NB4 (cell line): ENCODE measurements around the gene UTS2B.

Experiments
- DNase-seq: peaks from one replicate; pipeline ENCODE4 v3.0.0; 2010; ENCODE audit warnings: low read depth
- H3K4me3 ChIP-seq: one replicate; pipeline ENCODE4 v1.5.1; 2011; ENCODE audit warnings: mild to moderate bottlenecking, low read depth, low read length, moderate library complexity
- MAX ChIP-seq: IDR thresholded peaks from 2 replicates; pipeline ENCODE4 v1.6.1; 2011; ENCODE audit warnings: low read depth, low read length
- MYC ChIP-seq: IDR thresholded peaks from 2 replicates; pipeline ENCODE4 v1.6.1; 2011; ENCODE audit warnings: low read depth, low read length
- POLR2A ChIP-seq: IDR thresholded peaks from 2 replicates; pipeline ENCODE4 v1.6.1; 2011; ENCODE audit warnings: mild to moderate bottlenecking; ENCODE audit not compliant: insufficient read length; ENCODE audit errors: extremely low read depth
- TF ChIP-seq, protein P1 (sequence below): IDR thresholded peaks from one replicate; pipeline ENCODE4 v1.5.1; 2012; ENCODE audit warnings: low read depth, low read length

UTS2B gene

DNA sequence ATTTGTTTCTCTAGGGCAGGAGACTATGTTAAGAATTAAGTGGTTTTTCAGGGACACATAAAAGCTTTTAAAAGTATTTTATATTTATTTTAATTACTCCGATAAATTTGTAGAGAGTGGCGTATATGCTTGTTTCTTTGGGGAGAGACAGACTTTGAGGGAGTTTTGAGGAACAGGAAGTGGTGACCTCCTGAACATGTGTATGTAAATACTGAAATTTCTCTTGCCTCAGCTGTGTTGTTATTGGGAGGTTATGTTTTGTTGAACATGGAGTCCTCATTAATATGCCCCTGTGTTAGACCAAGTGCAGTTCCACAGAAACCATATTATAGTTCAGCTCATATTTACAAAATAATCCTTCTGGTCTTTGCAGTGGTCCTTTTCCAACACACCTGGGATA is 41.8 kb upstream of the UTS2B start:
- TF ChIP-seq POLR2A (no peak), MAX (no peak)

GRCh38 chr3:191369616-191370010 is 39.3 kb upstream of the UTS2B start:
- no peak overlapping the region for H3K4me3 ChIP-seq
- TF ChIP-seq, protein P1, sequence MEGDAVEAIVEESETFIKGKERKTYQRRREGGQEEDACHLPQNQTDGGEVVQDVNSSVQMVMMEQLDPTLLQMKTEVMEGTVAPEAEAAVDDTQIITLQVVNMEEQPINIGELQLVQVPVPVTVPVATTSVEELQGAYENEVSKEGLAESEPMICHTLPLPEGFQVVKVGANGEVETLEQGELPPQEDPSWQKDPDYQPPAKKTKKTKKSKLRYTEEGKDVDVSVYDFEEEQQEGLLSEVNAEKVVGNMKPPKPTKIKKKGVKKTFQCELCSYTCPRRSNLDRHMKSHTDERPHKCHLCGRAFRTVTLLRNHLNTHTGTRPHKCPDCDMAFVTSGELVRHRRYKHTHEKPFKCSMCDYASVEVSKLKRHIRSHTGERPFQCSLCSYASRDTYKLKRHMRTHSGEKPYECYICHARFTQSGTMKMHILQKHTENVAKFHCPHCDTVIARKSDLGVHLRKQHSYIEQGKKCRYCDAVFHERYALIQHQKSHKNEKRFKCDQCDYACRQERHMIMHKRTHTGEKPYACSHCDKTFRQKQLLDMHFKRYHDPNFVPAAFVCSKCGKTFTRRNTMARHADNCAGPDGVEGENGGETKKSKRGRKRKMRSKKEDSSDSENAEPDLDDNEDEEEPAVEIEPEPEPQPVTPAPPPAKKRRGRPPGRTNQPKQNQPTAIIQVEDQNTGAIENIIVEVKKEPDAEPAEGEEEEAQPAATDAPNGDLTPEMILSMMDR: no peak
- TF ChIP-seq MAX (no peak), POLR2A (no peak), MYC (no peak)
- no peak for DNase-seq

More for the DNA sequence above, 41.8 kb upstream of the UTS2B start:
- H3K4me3 ChIP-seq: no peak overlapping the region
- DNase-seq: peak; percentile 33

GRCh38 chr3:191368755-191369615 is 38.7 kb upstream of the UTS2B start:
- no peak for DNase-seq
- TF ChIP-seq, protein P1: no peak
- TF ChIP-seq MYC (no peak), POLR2A (no peak)
- no peak overlapping the region for H3K4me3 ChIP-seq

DNA sequence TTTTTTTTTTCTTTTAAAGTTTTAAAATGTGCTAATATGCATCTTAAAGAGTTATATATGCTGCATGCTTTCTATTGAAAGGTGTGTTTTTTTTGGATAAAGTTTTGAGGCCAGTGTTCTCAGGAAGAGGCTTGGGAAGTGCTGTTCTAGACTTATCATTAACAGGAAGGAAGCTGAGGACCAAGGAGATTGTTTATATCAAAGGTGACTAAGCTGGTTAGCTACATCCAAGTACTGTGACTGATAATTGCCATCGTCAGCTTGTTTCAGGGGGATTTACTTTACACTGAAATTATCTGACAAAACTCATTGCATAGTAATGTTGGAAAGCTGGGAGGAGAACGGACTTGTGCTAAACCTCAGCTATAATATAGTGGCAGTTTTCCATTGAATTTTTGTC is 36.3 kb upstream of the UTS2B start:
- DNase-seq: no peak
- TF ChIP-seq, protein P1: no peak
- TF ChIP-seq POLR2A: no peak
- TF ChIP-seq MYC: no peak
- TF ChIP-seq MAX: no peak
- H3K4me3 ChIP-seq: no peak overlapping the region

- no peak for TF ChIP-seq POLR2A
- no peak for TF ChIP-seq MAX
- TF ChIP-seq, protein P1: no peak
- no peak for TF ChIP-seq MYC
- no peak for DNase-seq
- no peak overlapping the region for H3K4me3 ChIP-seq
Observed at GRCh38 chr3:191363221-191363620, 32.9 kb upstream of the UTS2B start.

DNA sequence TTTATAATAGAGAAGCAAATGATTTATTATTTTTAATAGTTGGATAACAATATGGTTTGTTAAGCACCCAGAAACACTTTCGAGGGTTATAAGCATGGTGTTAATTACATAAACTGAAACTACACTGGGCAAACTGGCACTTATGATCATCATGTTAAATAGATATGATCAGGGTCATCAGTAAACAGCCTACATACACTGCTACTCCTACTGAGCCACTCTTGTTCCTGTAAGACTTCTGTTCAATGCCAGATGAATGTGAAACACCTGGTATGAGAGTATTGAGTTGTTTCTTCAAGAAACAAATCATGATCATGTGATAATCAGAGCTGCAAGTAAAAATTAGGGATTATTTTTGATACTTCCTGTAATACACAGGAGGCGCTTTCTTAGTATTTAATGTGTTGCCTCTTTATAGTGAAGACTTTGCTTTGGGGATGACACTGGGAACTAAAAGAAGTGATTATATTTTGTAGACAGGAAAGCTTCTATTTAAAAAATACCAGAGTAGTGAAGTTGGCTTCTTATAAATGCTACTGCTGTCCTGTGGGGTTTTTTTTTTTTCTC is 32.3 kb upstream of the UTS2B start:
- TF ChIP-seq POLR2A (no peak), MYC (no peak), MAX (no peak)
- TF ChIP-seq, protein P1: no peak
- H3K4me3 ChIP-seq: no peak overlapping the region
- DNase-seq: no peak
